Astrocyte of the spinal cord (primary cell): ENCODE results near the gene CNNM1.

Experiments
- DNase-seq: peaks from one replicate; pipeline ENCODE4 v3.0.0; 2011; ENCODE audit warnings: low read depth, low spot score
- H3K4me3 ChIP-seq: 2 replicates; pipeline ENCODE4 v1.5.1; 2011; ENCODE audit warnings: low read depth, mild to moderate bottlenecking, low read length, moderate library complexity
- CTCF ChIP-seq: IDR thresholded peaks from 2 replicates; pipeline ENCODE4 v1.5.1; 2012; ENCODE audit warnings: low read depth, mild to moderate bottlenecking, low read length, inconsistent platforms
- in situ Hi-C: cut with HindIII; loops from 2 replicates; pipeline ENCODE4 v1.10.0; 2017; ENCODE audit warnings: low sequenced_read_pairs

CNNM1 gene

GRCh38 chr10:99329304-99329553, at the start of gene CNNM1:
CNNM1 (plus strand) TSS chr10:99329356; CDS start chr10:99329388, 32 bp downstream.
- no peak for DNase-seq
- no peak for TF ChIP-seq CTCF
- in situ Hi-C loops: no loop called here
- peak within 1 kb of the TSS; percentile 18 for H3K4me3 ChIP-seq

GRCh38 chr10:99279626-99280111, 49.5 kb upstream of the CNNM1 start:
- no peak for TF ChIP-seq CTCF
- DNase-seq: no peak
- in situ Hi-C loops: no loop called here
- H3K4me3 ChIP-seq: no peak overlapping the region

GRCh38 chr10:99280472-99280871, 48.7 kb upstream of the CNNM1 start:
- H3K4me3 ChIP-seq: no peak overlapping the region
- in situ Hi-C loops: no loop called here
- no peak for DNase-seq
- no peak for TF ChIP-seq CTCF

- H3K4me3 ChIP-seq: no peak overlapping the region
- no peak for TF ChIP-seq CTCF
- no peak for DNase-seq
- in situ Hi-C loops: no loop called here
Measured at GRCh38 chr10:99285881-99286280, 43.3 kb upstream of the CNNM1 start.

GRCh38 chr10:99290306-99290705, 38.9 kb upstream of the CNNM1 start:
- in situ Hi-C loops: no loop called here
- no peak for DNase-seq
- no peak overlapping the region for H3K4me3 ChIP-seq
- no peak for TF ChIP-seq CTCF

GRCh38 chr10:99292159-99292558, 37.0 kb upstream of the CNNM1 start:
- DNase-seq: peak; percentile 39
- no peak overlapping the region for H3K4me3 ChIP-seq
- in situ Hi-C loops: no loop called here

More at GRCh38 chr10:99292159-99292558, 37.0 kb upstream of the CNNM1 start:
- no peak for TF ChIP-seq CTCF
